ENCODE measurements around the gene ZNF506. TPM values are rescaled to one million over a fixed set of nuclear protein-coding genes. Genes with fewer than 3 reads are reported as not detected.
"Not testable (repeated sequence)": the region's sequence is repeated elsewhere in the genome, so short reads cannot be mapped to it uniquely, and the experiment has no call there.

Gene ZNF506
- total and polyA plus RNA-seq, 2 donors = 8.8 to 71.4 TPM

GRCh38 chr19:19745496-19746285 is 75.9 kb downstream of the ZNF506 start:
- no peak overlapping the region for H3K27ac ChIP-seq (ENCODE audit: low read depth)
- H3K4me1 ChIP-seq (ENCODE audit: insufficient read depth) = no peaks in the 10 kb centered on the region
- WGBS = 79% methylated on average over 17 of the region's 17 CpGs
- no peaks in the 10 kb centered on the region for H3K36me3 ChIP-seq (ENCODE audit: insufficient read depth)
- H3K4me3 ChIP-seq (ENCODE audit: low read depth, low read length) = no peak overlapping the region
- no peak for DNase-seq (ENCODE audit: extremely low spot score)

- WGBS = 90% methylated on average over 17 of the region's 17 CpGs
- Histone ChIP-seq H3K36me3 (ENCODE audit: insufficient read depth) (no peaks in the 10 kb centered on the region), H3K27ac (ENCODE audit: low read depth) (no peak overlapping the region), H3K4me1 (ENCODE audit: insufficient read depth) (no peaks in the 10 kb centered on the region), H3K4me3 (ENCODE audit: low read depth, low read length) (no peak overlapping the region)
- no peak for DNase-seq (ENCODE audit: extremely low spot score)
Observed at GRCh38 chr19:19744641-19745040, 76.9 kb downstream of the ZNF506 start.

DNA sequence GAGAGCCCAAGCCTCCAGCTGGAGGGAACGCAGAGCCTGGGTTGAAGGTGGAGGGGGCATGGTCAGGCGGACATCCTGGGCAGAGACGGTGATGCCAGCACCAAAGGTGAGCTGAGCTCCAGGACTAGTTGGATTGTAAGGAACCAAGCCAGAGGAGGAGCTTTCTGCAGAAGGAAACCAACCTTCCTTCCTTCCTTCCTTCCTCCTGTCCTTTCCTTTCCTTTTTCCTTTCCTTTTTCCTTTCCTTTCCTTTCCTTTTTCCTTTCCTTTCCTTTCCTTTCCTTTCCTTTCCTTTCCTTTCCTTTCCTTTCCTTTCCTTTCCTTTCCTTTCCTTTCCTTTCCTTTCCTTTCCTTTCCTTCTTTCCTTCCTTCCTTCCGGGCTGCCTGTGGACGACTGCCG is 77.6 kb downstream of the ZNF506 start:
- DNase-seq (ENCODE audit: extremely low spot score); H3K27ac ChIP-seq (ENCODE audit: low read depth): not testable (repeated sequence)
- 77% methylated on average over 6 of the region's 6 CpGs for WGBS

DNA sequence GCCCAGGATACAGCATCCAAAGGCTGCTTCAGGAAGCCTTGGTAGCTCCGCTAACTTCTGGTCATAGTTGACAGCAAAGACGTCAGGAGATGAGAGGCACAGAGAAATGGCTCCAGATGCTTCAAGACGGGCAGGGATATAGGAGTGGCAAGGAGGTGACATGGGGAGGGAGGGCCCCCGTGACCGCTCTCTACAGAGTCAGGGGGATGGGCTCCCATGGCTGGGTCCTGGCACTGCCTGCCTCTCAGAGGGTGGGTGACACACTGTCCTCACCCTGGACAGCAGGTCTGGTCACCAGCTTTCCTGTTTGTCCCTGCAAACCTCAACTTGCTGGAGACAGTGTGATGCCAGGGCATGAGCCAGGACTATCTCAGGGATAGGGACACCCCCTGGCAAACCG is 78.4 kb downstream of the ZNF506 start:
- H3K36me3 ChIP-seq (ENCODE audit: insufficient read depth) = no peaks in the 10 kb centered on the region
- no peaks in the 10 kb centered on the region for H3K4me1 ChIP-seq (ENCODE audit: insufficient read depth)
- no peak for DNase-seq (ENCODE audit: extremely low spot score)
- H3K27ac ChIP-seq (ENCODE audit: low read depth) = no peak overlapping the region
- no peak overlapping the region for H3K4me3 ChIP-seq (ENCODE audit: low read depth, low read length)
- WGBS = 86% methylated on average over 6 of the region's 6 CpGs

More for the DNA sequence above, 77.6 kb downstream of the ZNF506 start:
- not testable (repeated sequence) for H3K4me3 ChIP-seq (ENCODE audit: low read depth, low read length); H3K36me3 ChIP-seq (ENCODE audit: insufficient read depth); H3K4me1 ChIP-seq (ENCODE audit: insufficient read depth)

DNA sequence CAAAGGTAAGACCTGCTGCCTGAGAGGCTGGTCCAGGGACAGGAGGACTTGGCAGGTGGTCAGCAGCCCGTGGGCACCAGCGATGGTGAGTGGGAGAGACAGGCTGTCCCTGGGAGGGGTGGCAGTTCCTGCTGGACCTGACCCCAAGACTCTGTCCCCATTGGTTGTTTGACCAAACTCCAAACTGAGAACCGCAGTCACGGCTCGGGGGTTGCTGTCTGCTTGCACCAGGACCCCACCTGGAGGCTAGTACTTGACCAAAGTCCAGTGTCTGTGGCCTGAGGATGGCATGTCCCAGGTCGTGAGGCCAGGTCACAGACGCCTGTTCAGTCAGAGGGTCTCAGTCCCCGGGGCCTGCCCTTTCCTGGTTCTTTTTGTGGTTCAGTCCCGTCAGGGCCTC is 78.8 kb downstream of the ZNF506 start:
- no peak overlapping the region for H3K4me3 ChIP-seq (ENCODE audit: low read depth, low read length)
- 83% methylated on average over 9 of the region's 9 CpGs for WGBS
- no peak for DNase-seq (ENCODE audit: extremely low spot score)
- no peaks in the 10 kb centered on the region for H3K4me1 ChIP-seq (ENCODE audit: insufficient read depth)
- no peak overlapping the region for H3K27ac ChIP-seq (ENCODE audit: low read depth)
- no peaks in the 10 kb centered on the region for H3K36me3 ChIP-seq (ENCODE audit: insufficient read depth)

Small RNA genes lying within 50 kb of the gene (small RNA-seq; reads per million reads assigned to genes)
- gene AC011477.5 = not detected

Other genes with a start within 250 kb of the ZNF506 start
- 3.9 TPM for gene PBX4, start 203.1 kb downstream of the ZNF506 start, total RNA-seq
- gene PBX4, start 203.1 kb downstream of the ZNF506 start, polyA plus RNA-seq = 2.1 TPM
- gene LPAR2, start 193.5 kb downstream of the ZNF506 start, total RNA-seq = 4.1 TPM
- gene LPAR2, start 193.5 kb downstream of the ZNF506 start, polyA plus RNA-seq = 4.9 TPM
- 3.6 TPM for gene GMIP, start 178.1 kb downstream of the ZNF506 start, total RNA-seq
- gene GMIP, start 178.1 kb downstream of the ZNF506 start, polyA plus RNA-seq = 6.2 TPM
- gene ATP13A1, start 158.1 kb downstream of the ZNF506 start, total RNA-seq = 27.7 TPM
- 35.5 TPM for gene ATP13A1, start 158.1 kb downstream of the ZNF506 start, polyA plus RNA-seq
- gene ZNF101, start 152.9 kb downstream of the ZNF506 start, total RNA-seq = 9.5 TPM
- gene ZNF101, start 152.9 kb downstream of the ZNF506 start, polyA plus RNA-seq = 4.3 TPM
- 30.1 TPM for gene ZNF14, start 88.6 kb downstream of the ZNF506 start, total RNA-seq
- 5.0 TPM for gene ZNF14, start 88.6 kb downstream of the ZNF506 start, polyA plus RNA-seq
- gene ZNF253, start 44.1 kb upstream of the ZNF506 start, total RNA-seq = 17.9 TPM
- gene ZNF253, start 44.1 kb upstream of the ZNF506 start, polyA plus RNA-seq = 4.2 TPM
- 23.1 TPM for gene ZNF93, start 79.2 kb upstream of the ZNF506 start, total RNA-seq
- 5.8 TPM for gene ZNF93, start 79.2 kb upstream of the ZNF506 start, polyA plus RNA-seq
- gene ZNF682, start 217.8 kb upstream of the ZNF506 start, total RNA-seq = 17.4 TPM
- 3.1 TPM for gene ZNF682, start 217.8 kb upstream of the ZNF506 start, polyA plus RNA-seq